ENCODE results near the gene DNM3. TPM values are rescaled to one million over a fixed set of nuclear protein-coding genes. Genes with fewer than 3 reads are reported as not detected.

The DNM3 gene
- total RNA-seq, 1 donor from 2014 or later = 1.1 TPM

DNA sequence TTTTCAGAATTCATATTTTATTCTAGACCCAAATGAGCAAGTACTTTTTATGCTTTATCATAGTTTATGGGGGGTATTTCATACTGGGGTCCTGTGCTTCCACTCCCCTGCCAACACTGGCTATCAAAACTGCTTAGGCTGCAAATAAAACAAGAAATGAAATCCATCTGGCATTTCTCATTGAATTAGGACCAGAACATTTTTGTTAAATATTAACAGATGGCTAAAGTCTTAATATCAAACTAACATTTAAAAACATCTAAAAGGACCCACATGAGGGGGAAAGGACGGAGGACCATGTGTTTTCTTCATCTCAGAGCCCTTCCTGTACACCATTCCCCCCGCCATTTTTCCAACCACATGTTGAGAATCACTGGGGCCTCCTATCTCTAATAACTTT, 411.7 kb downstream of the DNM3 start:
- H3K27me3 Mint-ChIP-seq (ENCODE audit: insufficient read depth, low read depth) = no peaks in the 10 kb centered on the region
- H3K27ac Mint-ChIP-seq = no peak overlapping the region
- Histone ChIP-seq H4K20me1 (ENCODE audit: low read depth) (no peaks in the 10 kb centered on the region), H3K9me3 (ENCODE audit: low read depth) (no peaks in the 10 kb centered on the region), H3K4me3 (no peak overlapping the region), H3F3A (ENCODE audit: low read depth) (no peaks in the 10 kb centered on the region), H3K27me3 (no peaks in the 10 kb centered on the region), H3K36me3 (no peaks in the 10 kb centered on the region), H3K9ac (no peak overlapping the region), H3K27ac (no peak overlapping the region), H3K4me1 (no peaks in the 10 kb centered on the region), H3K79me2 (ENCODE audit: low read depth) (no peaks in the 10 kb centered on the region), H3K4me2 (no peak overlapping the region), H2AFZ (replicated peaks) (no peak overlapping the region)
- no peak for DNase-seq (ENCODE audit: low spot score)
- TF ChIP-seq EZH2phosphoT487 (IDR thresholded peaks at IDR 0.05) = no peak
- TF ChIP-seq, protein P1, sequence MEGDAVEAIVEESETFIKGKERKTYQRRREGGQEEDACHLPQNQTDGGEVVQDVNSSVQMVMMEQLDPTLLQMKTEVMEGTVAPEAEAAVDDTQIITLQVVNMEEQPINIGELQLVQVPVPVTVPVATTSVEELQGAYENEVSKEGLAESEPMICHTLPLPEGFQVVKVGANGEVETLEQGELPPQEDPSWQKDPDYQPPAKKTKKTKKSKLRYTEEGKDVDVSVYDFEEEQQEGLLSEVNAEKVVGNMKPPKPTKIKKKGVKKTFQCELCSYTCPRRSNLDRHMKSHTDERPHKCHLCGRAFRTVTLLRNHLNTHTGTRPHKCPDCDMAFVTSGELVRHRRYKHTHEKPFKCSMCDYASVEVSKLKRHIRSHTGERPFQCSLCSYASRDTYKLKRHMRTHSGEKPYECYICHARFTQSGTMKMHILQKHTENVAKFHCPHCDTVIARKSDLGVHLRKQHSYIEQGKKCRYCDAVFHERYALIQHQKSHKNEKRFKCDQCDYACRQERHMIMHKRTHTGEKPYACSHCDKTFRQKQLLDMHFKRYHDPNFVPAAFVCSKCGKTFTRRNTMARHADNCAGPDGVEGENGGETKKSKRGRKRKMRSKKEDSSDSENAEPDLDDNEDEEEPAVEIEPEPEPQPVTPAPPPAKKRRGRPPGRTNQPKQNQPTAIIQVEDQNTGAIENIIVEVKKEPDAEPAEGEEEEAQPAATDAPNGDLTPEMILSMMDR (IDR thresholded peaks at IDR 0.05) = no peak
- TF ChIP-seq EZH2 (IDR thresholded peaks at IDR 0.05) = no peak
- no peak overlapping the region for H3K4me3 Mint-ChIP-seq
- H3K4me1 Mint-ChIP-seq = no peaks in the 10 kb centered on the region
- no peaks in the 10 kb centered on the region for H3K36me3 Mint-ChIP-seq
- H3K9me3 Mint-ChIP-seq = no peaks in the 10 kb centered on the region

DNA sequence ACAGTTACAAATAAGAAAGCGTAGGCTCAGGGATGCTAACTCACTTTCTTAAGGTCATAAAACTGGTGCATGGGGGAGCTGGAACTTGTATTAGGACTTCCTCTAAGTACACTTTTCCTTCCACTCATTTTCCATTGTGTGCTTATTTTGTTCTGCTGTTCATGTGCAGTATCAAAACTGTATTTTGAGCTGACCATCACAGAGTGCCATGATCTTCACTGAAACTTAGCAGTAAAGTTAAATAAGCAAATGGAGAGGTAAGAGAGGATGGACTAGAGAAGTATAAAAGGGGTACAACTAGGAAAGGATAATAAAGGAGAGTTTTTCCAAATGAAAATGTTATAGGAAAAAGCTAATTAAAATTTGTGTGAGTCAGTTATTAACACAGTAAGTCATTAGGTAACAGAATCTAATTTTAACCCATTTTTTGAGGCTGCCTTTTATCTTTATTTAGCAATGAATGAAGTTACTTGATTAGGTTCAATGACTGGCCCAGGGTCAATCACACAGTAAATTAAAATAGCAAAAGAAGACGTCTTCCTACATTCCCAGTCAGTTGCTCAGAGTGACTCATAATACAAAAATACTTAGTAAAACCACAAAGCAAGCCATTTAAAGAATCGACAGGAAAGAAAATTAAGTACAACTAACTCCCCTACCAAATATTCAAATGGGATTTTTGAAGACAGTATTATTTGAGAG, 413.4 kb downstream of the DNM3 start:
- Histone ChIP-seq H3K36me3 (no peaks in the 10 kb centered on the region), H3K4me2 (no peak overlapping the region), H3F3A (ENCODE audit: low read depth) (no peaks in the 10 kb centered on the region), H3K9ac (no peak overlapping the region), H3K4me1 (no peaks in the 10 kb centered on the region), H3K4me3 (no peak overlapping the region), H3K27me3 (no peaks in the 10 kb centered on the region), H3K9me3 (ENCODE audit: low read depth) (no peaks in the 10 kb centered on the region), H3K27ac (no peak overlapping the region), H4K20me1 (ENCODE audit: low read depth) (no peaks in the 10 kb centered on the region), H2AFZ (replicated peaks) (no peak overlapping the region), H3K79me2 (ENCODE audit: low read depth) (no peaks in the 10 kb centered on the region)
- H3K27me3 Mint-ChIP-seq (ENCODE audit: insufficient read depth, low read depth) = no peaks in the 10 kb centered on the region
- no peaks in the 10 kb centered on the region for H3K4me1 Mint-ChIP-seq
- H3K9me3 Mint-ChIP-seq = no peaks in the 10 kb centered on the region
- no peaks in the 10 kb centered on the region for H3K36me3 Mint-ChIP-seq
- DNase-seq (ENCODE audit: low spot score) = no peak
- no peak overlapping the region for H3K4me3 Mint-ChIP-seq
- no peak for TF ChIP-seq EZH2 (IDR thresholded peaks at IDR 0.05)
- no peak for TF ChIP-seq EZH2phosphoT487 (IDR thresholded peaks at IDR 0.05)
- TF ChIP-seq, protein P1 (IDR thresholded peaks at IDR 0.05) = no peak
- H3K27ac Mint-ChIP-seq = no peak overlapping the region

DNA sequence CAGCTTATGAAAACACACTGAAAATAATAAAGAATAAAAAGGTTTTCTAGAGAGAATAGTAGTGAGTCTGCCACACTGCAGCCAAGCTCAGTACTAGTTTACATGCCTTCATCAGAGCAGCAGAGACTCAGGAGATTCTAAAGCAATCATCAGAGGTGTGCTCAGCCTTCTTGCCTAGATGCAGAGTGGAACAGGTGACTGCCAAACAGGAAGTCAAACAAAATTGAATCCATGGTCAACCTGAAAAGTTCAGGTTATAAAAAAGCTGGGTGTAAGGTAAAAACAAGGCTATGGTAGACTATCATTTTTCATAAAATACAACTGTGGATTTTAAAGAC, 413.9 kb downstream of the DNM3 start:
- Mint-ChIP-seq H3K36me3 (no peaks in the 10 kb centered on the region), H3K4me1 (no peaks in the 10 kb centered on the region), H3K27me3 (ENCODE audit: insufficient read depth, low read depth) (no peaks in the 10 kb centered on the region), H3K9me3 (no peaks in the 10 kb centered on the region), H3K4me3 (no peak overlapping the region), H3K27ac (no peak overlapping the region)
- Histone ChIP-seq H3K27me3 (no peaks in the 10 kb centered on the region), H3K36me3 (no peaks in the 10 kb centered on the region), H3K4me3 (no peak overlapping the region), H3K79me2 (ENCODE audit: low read depth) (no peaks in the 10 kb centered on the region), H3K4me1 (no peaks in the 10 kb centered on the region), H2AFZ (replicated peaks) (no peak overlapping the region), H3K27ac (no peak overlapping the region), H3K4me2 (no peak overlapping the region), H3K9me3 (ENCODE audit: low read depth) (no peaks in the 10 kb centered on the region), H3K9ac (no peak overlapping the region), H4K20me1 (ENCODE audit: low read depth) (no peaks in the 10 kb centered on the region), H3F3A (ENCODE audit: low read depth) (no peaks in the 10 kb centered on the region)
- TF ChIP-seq, protein P1 (IDR thresholded peaks at IDR 0.05) = no peak
- TF ChIP-seq EZH2phosphoT487 (IDR thresholded peaks at IDR 0.05) (no peak), EZH2 (IDR thresholded peaks at IDR 0.05) (no peak)
- no peak for DNase-seq (ENCODE audit: low spot score)

Data from neural progenitor cell (in vitro differentiated cells).